Activated T-cell treated with anti-CD3 and anti-CD28 coated beads, Interleukin-2, amount 50 U/mL, for 1 hour (primary cell): ENCODE data around the gene IGFBP2.
"Not testable (repeated sequence)": the region's sequence is repeated elsewhere in the genome, so short reads cannot be mapped to it uniquely, and the experiment has no call there.

Experiments
- DNase-seq: peaks from one replicate; pipeline ENCODE4 v3.0.0-alpha.2; 2020

Gene IGFBP2, protein sequence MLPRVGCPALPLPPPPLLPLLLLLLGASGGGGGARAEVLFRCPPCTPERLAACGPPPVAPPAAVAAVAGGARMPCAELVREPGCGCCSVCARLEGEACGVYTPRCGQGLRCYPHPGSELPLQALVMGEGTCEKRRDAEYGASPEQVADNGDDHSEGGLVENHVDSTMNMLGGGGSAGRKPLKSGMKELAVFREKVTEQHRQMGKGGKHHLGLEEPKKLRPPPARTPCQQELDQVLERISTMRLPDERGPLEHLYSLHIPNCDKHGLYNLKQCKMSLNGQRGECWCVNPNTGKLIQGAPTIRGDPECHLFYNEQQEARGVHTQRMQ

DNA sequence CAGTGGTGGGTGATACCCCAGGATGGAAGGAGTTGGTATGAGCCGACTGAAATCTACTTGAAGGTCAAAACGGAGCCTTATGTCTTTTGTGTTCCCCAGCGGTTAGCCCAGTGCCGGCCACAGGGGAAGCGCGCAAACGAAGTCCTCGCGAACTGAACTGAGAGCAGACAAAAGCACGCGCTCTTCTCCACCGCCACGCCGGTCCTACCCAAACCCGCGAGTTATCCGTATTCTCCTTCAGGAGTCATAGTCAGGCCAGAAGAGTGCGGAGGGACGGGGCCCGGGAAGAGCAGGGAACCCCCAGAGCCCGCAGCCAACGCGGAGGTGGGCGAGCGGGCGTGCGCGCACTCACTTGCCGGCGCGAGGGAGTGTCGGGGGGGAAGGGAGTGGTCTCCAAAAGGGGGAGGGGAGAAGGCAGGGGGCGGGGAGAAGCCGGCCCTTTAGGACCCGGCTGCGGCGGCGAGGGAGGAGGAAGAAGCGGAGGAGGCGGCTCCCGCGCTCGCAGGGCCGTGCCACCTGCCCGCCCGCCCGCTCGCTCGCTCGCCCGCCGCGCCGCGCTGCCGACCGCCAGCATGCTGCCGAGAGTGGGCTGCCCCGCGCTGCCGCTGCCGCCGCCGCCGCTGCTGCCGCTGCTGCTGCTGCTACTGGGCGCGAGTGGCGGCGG, at the start of gene IGFBP2:
IGFBP2 (plus strand) TSS at position 469 of the 664 bp plus-strand sequence; CDS start at position 573, 104 bp downstream.
- DNase-seq = no peak

GRCh38 chr2:216583606-216584005, 49.6 kb upstream of the IGFBP2 start:
- DNase-seq = no peak

- no peak for DNase-seq
Measured at GRCh38 chr2:216584112-216584511, 49.1 kb upstream of the IGFBP2 start.

- DNase-seq = no peak
Measured at GRCh38 chr2:216585441-216585840, 47.8 kb upstream of the IGFBP2 start.

- DNase-seq = no peak
Measured at GRCh38 chr2:216588861-216589710, 44.1 kb upstream of the IGFBP2 start.

GRCh38 chr2:216589791-216590190, 43.4 kb upstream of the IGFBP2 start:
- no peak for DNase-seq

DNA sequence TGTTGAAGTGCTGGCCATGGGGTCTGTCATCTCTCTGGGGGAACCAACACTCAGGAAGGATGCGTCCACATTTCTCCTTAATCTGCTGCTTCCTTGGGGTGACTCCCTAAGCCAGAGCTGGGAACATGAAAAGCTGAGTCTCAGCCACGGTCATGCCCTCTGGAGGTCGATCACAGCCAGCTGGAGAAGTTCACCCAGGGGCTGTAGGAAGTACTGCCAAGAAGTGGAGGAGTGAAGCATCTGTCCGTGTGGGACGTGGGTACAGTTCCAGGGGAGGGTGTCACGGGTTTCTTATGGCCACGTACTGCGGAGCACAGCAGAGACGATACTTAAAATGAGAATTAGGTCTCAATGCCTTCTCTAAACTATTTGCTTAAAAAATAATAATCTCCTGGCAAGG, 42.4 kb upstream of the IGFBP2 start:
- no peak for DNase-seq

DNA sequence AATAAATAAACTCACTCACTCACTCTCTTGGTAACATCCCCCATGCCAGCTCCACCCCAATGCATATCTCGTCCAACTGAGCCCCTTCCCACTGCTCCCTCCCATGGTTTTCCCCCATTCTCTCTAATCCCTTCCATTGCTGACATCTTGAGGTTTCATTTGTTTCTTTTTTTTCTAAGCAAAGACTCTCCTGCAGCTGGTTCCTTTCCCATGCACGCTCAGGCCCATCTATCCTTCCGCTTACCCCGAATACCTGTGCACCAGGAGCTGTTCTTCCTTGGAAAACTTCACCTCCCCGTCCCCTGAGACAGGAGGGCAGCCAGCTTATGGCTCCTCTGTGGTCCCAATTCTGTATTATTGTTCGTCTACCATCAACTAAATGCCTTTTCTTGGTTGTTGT, 41.7 kb upstream of the IGFBP2 start:
- no peak for DNase-seq

GRCh38 chr2:216594081-216594480, 39.1 kb upstream of the IGFBP2 start:
- DNase-seq = no peak

DNA sequence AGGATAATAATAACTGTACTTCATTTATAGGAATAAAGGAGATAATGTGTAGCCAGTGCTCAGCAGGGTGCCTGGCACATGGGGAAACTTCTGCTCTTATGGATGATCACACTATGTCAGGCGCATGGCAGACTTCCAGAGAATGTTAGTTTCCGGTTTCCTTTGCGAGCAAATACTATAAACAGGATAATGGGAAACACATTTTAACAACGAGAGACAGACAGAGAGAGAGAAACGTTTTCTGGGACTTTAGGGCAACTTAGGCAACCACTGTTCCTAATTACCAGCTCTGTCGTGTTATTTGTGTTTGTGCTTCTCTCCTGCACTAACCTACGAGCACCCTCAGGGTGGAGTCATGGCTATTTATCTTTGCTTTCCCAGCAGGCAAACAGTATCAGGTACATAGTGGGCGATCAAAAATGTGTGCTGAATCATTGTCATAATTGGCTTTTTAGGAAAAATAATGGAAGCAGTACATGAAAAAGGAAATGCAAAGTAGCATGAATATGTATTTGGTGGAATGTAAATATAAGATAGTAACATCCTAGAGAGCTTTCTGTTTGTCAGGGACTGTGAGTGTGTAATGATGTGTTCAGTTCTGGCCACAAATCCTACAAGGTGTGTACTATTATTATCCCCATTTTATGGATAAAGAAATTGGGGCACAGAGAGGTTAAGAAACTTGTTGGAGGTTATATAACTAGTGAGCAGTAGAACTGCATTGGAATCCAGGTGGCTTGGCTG, 36.8 kb upstream of the IGFBP2 start:
- DNase-seq = no peak

DNA sequence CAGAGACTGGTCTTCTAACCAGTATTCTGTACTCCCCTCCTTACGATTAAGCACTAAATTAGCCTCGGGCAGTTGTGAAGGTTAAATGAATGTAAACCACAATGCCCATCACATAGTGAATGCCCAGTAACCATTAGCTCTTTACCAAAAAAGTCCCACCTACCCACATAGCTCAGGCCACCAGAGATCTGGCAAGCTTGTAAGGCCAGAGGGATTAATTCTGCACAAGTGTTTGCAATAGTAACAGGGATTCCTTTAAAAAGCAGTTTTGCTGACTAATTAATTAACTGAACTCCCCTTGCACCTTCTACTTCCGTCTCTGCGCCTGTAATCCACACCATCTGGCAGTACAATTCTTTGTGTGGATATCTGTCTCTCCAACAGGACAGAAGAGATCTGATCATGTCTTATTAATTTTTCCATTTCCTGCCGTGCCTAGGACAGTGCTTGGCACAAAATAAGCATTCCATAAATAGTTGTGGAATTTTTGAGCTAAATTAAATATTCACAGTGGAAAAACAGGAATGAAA, 36.2 kb upstream of the IGFBP2 start:
- DNase-seq = no peak

DNA sequence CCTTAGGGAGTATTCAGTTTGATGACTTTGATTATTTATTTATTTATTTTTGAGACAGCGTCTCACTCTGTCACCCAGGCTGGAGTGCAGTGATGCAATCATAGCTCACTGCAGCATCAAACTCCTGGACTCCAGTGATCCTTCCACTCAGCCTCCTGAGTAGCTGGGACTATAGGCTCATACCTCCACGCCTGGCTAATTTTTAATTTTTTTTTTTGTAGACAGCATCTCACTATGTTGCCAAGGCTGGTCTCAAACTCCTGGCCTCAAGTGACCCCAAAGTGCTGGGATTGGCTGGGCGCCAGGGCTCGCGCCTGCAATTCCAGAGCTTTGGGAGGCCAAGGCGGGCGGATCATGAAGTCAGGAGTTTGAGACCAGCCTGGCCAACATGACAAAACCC, 35.4 kb upstream of the IGFBP2 start:
- not testable (repeated sequence) for DNase-seq

GRCh38 chr2:216601632-216602409, 31.4 kb upstream of the IGFBP2 start:
- no peak for DNase-seq

DNA sequence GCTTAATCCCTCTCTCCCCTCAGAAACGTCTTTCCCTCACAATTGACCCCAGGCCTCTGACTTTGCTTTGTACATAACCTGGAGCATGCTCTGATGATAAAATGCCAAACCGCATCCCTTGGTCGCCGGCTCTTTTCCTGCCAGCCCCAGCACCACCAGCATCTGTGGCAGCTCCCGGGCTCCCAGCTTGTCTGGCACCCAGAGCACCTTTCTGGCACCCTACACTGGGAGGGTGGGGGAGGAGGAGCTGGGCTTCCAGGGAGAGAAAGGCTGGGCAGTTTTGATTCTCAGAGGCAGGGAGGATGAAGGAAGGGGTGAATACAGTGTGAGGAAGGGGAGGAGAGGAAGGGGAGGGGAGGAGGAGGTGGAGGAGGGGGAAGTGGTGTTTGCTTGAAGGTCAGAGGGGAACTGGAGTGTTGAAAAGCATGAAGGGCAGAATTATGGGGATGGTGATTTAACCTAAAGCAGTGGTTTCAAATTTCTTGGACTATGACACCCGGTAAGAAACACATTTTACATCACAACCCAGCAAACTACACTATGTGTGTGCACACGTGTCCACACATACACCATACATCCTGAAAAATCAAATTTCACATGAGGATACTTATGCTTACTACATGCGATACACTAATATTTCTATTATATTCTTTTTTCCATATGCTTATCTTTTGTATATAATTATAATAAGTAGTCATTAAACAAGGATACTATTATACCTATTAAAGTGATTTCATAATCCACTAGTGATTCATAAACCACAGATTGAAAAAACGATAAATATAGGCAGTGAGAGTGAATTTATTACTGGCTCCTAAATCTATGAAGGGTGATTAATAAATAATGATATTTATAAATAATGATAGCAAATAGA, 30.0 kb upstream of the IGFBP2 start:
- DNase-seq = no peak

GRCh38 chr2:216603884-216604245, 29.4 kb upstream of the IGFBP2 start:
- DNase-seq = no peak

- no peak for DNase-seq
Measured at GRCh38 chr2:216604458-216604857, 28.8 kb upstream of the IGFBP2 start.

DNA sequence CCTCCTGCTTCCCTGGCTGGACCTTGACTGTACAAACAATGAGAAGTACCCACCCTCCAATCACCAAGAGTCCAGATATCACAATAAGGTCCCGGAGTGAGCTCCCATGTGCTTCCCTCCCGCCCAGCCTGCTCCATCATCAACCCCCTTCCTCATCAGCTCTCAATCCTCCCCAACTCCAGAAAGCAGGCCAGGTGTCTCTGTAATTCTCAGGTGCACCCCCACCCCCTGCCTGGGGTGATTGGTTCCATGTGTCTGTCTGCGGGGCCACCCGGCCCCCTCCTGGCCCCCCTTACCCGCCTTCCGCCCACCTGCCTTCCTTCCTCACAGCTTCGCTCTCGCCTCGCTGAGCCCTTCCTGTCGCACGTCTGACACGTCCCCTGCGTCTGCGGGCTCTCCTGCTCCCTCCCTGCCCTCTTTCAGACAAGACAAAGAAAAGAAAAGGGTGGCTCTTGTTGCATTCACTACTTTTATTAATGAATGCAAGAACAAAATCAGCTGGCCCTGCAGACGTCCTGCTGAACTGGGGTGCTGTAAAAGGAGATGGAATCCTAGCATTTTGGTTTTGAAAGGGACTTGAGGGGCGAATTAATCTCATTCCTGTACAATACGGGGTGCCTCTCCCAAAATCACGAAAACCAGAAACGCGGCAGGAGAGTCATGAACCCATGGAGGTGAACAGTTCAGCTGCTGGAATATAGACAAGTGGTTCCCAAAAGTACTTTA, 26.5 kb upstream of the IGFBP2 start:
- DNase-seq = peak; percentile 28

- no peak for DNase-seq
Measured at GRCh38 chr2:216607277-216607560, 26.0 kb upstream of the IGFBP2 start.

DNA sequence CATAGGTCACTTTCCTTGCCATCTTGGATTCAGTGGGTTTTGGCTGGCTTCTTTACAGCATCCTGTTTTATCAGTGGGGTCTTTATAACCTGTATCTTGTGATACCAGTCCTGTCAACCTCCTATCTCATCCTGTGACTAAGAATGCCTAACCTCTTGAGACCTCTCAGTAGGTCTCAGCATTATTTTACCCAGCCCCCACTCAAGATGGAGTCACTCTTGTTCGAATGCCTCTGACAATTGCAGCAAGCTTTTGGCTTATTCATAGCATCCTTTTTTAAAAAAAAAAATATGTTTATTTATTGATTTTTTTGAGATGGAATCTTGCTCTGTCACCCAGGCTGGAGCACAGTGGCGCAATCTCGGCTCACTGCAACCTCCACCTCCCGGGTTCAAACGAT, 24.7 kb upstream of the IGFBP2 start:
- no peak for DNase-seq

DNA sequence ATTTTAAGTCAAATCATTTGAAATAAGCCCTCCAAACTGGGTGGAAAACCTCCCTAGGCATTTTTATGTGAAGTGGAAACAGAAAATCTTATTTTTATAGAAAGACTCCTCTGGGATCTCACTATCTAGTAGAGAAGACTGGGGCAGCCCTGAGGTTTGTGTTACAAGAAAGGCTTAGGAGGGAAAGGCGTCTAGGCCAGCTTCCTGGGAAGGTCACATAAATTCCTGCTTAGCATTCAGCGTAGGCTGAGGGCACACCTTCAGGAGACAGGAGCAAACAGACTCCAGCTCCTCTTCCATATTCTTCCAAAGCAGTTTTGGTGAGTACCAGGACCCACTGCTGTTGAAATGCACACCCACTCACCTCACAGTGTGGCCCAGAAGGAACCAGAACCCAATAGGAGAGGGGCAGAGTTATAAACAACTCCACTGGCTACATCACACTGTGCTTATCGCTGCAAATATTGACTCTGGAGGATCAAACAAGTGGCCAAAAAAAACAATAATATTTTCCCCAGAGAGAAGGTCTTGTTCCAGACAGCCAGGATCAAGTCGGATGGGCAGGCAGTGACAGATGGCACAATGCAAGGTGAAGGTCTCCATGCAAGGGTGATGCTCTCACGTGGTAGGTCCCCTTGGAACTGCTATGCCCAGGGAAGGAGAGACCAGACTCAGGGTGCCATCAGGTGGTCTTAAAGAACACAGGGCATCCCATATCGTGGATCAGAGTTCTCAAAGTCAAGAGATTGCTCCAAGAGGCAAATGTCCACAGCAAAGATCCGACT, 17.7 kb upstream of the IGFBP2 start:
- DNase-seq = no peak
